PC-9 (cell line): ENCODE results near the gene POLG2. TPM values are rescaled to one million over a fixed set of nuclear protein-coding genes. Genes with fewer than 3 reads are reported as not detected.

Source experiments
- BruUV-seq: library from RNA; stranded (reverse); fragments of 400-500 nt; replicated peaks from 2 replicates; lab custom pipeline; 2021; lab: Mats Ljungman, UMichigan
- CTCF ChIA-PET: fragments of 300-600 bp; sonication (Branson Sonifier 250); formaldehyde crosslinking; loops from one replicate; lab custom pipeline; 2022; ENCODE audit warnings: antibody characterized with exemption; lab: Charles Lee
- POLR2A ChIA-PET: fragments of 300-600 bp; sonication (Branson Sonifier 250); formaldehyde crosslinking; loops from one replicate; lab custom pipeline; 2022; ENCODE audit warnings: antibody characterized with exemption; ENCODE audit not compliant: unreplicated experiment; lab: Charles Lee
- DNase-seq, 2 experiments: peaks; one replicate each; pipeline versions ENCODE4 v3.0.0 to v3.0.0-alpha.2; 2015 to 2022; ENCODE audit warnings: mixed read lengths in 1 of 2
- H2AFZ ChIP-seq: fragments of 200-600 bp; sonication (generic); 2 replicates; pipeline ENCODE4 v1.8.1; 2017; ENCODE audit warnings: antibody characterized with exemption
- H3F3A ChIP-seq: fragments of 200-600 bp; sonication (generic); 2 replicates; pipeline ENCODE4 v1.8.1; 2017; ENCODE audit warnings: antibody characterized with exemption, mild to moderate bottlenecking, low read depth; ENCODE audit not compliant: insufficient read depth
- H3K27ac ChIP-seq: fragments of 200-600 bp; sonication (generic); 2 replicates; pipeline ENCODE4 v1.6.1; 2016; ENCODE audit warnings: mixed run types
- H3K27me3 ChIP-seq: fragments of 200-600 bp; sonication (generic); 2 replicates; pipeline ENCODE4 v1.6.1; 2016; ENCODE audit warnings: low read depth, mixed run types; ENCODE audit not compliant: insufficient read depth
- H3K36me3 ChIP-seq: fragments of 200-600 bp; sonication (generic); 2 replicates; pipeline ENCODE4 v1.6.1; 2016; ENCODE audit warnings: low read depth, mixed run types
- H3K4me1 ChIP-seq: fragments of 200-600 bp; sonication (generic); replicated peaks from 2 replicates; pipeline ENCODE4 v1.6.1; 2016; ENCODE audit warnings: mixed run types; ENCODE audit not compliant: insufficient read depth
- H3K4me2 ChIP-seq: fragments of 200-600 bp; sonication (generic); 2 replicates; pipeline ENCODE4 v1.6.1; 2017; ENCODE audit warnings: mixed run types
- H3K4me3 ChIP-seq: fragments of 200-600 bp; sonication (generic); 2 replicates; pipeline ENCODE4 v1.6.1; 2016; ENCODE audit warnings: mixed run types
- H3K79me2 ChIP-seq: fragments of 200-600 bp; sonication (generic); 2 replicates; pipeline ENCODE4 v1.6.1; 2017; ENCODE audit warnings: low read depth, mixed run types
- H3K9me2 ChIP-seq: fragments of 200-600 bp; sonication (generic); 2 replicates; pipeline ENCODE4 v1.8.1; 2017; ENCODE audit warnings: mild to moderate bottlenecking; ENCODE audit not compliant: insufficient read depth
- H3K9me3 ChIP-seq: fragments of 200-600 bp; sonication (generic); 2 replicates; pipeline ENCODE4 v1.8.1; 2016; ENCODE audit warnings: low read depth; ENCODE audit not compliant: insufficient read depth
- H4K20me1 ChIP-seq: fragments of 200-600 bp; sonication (generic); 2 replicates; pipeline ENCODE4 v1.8.1; 2017; ENCODE audit not compliant: insufficient read depth
- EZH2 ChIP-seq: fragments of 200-600 bp; sonication (generic); IDR thresholded peaks from 2 replicates; pipeline ENCODE4 v1.8.0; 2017; ENCODE audit warnings: antibody characterized with exemption, low read depth
- intact Hi-C: fragments of 100-400 bp; cut with micrococcal nuclease; formaldehyde crosslinking; loops from one replicate; pipeline ENCODE4 v1.10.0; 2022; ENCODE audit not compliant: unreplicated experiment
- total RNA-seq: library from RNA; stranded (reverse); gene quantifications from 2 replicates; pipeline ENCODE4 v1.2.3, GENCODE V29; 2021
- TF ChIP-seq, protein P1 (sequence below): fragments of 200-600 bp; sonication (generic); conservative IDR thresholded peaks from 2 replicates; pipeline ENCODE4 v1.6.1; 2017; ENCODE audit warnings: mixed run types, antibody characterized with exemption, mild to moderate bottlenecking, moderate library complexity

Gene POLG2
- total RNA-seq, 1 experiment from 2014 or later = 23.3 TPM

DNA sequence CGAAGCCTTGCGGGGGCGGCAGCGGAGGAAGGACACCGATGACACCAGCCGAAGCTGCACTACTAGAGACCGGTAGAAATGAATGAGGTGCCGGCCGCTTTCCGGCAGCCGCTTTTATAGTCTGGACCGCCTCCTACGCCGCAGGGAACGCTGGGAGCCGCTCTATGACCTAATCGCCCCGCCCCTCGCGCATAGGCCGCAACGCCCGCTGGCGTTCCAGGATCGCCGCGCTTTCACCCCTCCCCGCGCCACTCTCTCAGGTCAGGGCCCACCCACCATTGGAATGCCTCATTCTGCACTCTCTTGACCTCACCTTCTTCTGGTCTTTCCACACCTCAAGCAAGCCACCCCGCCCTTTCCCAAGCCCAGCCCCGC is 9.3 kb upstream of the POLG2 start, which contains the start of gene DDX5:
Gene DDX5 (minus strand): TSS at position 89 of the 375 bp plus-strand sequence. CDS start 170 bp downstream, outside the sequence.
- CTCF ChIA-PET = interaction anchor here (0.7 to 0.9 kb wide), 3 partner anchors 57 to 86 kb away, joined by 3 to 4 read pairs (median 3); no protein-coding TSS in a partner anchor
- peaks cover 64% of the 10 kb centered on the region for H4K20me1 ChIP-seq
- H3K9me3 ChIP-seq = no peaks in the 10 kb centered on the region
- intact Hi-C loops = loop anchor here (2.0 kb wide), 1 partner anchor 63 kb away; no protein-coding TSS in a partner anchor
- H3K4me2 ChIP-seq = peak within 1 kb of the TSS; percentile 95
- H3K27ac ChIP-seq = peak within 1 kb of the TSS; percentile 98
- TF ChIP-seq, protein P1, sequence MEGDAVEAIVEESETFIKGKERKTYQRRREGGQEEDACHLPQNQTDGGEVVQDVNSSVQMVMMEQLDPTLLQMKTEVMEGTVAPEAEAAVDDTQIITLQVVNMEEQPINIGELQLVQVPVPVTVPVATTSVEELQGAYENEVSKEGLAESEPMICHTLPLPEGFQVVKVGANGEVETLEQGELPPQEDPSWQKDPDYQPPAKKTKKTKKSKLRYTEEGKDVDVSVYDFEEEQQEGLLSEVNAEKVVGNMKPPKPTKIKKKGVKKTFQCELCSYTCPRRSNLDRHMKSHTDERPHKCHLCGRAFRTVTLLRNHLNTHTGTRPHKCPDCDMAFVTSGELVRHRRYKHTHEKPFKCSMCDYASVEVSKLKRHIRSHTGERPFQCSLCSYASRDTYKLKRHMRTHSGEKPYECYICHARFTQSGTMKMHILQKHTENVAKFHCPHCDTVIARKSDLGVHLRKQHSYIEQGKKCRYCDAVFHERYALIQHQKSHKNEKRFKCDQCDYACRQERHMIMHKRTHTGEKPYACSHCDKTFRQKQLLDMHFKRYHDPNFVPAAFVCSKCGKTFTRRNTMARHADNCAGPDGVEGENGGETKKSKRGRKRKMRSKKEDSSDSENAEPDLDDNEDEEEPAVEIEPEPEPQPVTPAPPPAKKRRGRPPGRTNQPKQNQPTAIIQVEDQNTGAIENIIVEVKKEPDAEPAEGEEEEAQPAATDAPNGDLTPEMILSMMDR = no peak
- no peak for TF ChIP-seq EZH2
- H3F3A ChIP-seq = peaks cover 56% of the 10 kb centered on the region
- POLR2A ChIA-PET = interaction anchor here (0.5 to 1.9 kb wide), 9 partner anchors 8 to 625 kb away, joined by 3 to 17 read pairs (median 7); partner anchors contain the start of genes POLG2 and SMURF2
- H3K36me3 ChIP-seq = peaks cover 66% of the 10 kb centered on the region
- H3K79me2 ChIP-seq = peaks cover 89% of the 10 kb centered on the region
- peak; percentile 96 to 98 for DNase-seq
- H2AFZ ChIP-seq = peak within 1 kb of the TSS; percentile 89
- H3K9me2 ChIP-seq = no peaks in the 10 kb centered on the region
- BruUV-seq = no TSS peak
- peaks cover 30% of the 10 kb centered on the region for H3K4me1 ChIP-seq
- no peaks in the 10 kb centered on the region for H3K27me3 ChIP-seq
- peak within 1 kb of the TSS; percentile 100 for H3K4me3 ChIP-seq

GRCh38 chr17:64505340-64506200 is 8.7 kb upstream of the POLG2 start:
- H3K4me3 ChIP-seq = peak overlapping the region; percentile 100
- peaks cover 71% of the 10 kb centered on the region for H4K20me1 ChIP-seq
- TF ChIP-seq, protein P1 = no peak; the same call in 1 of the 2 replicates
- no peak for TF ChIP-seq EZH2
- peaks cover 66% of the 10 kb centered on the region for H3K36me3 ChIP-seq
- no peak overlapping the region for H2AFZ ChIP-seq
- H3K27me3 ChIP-seq = no peaks in the 10 kb centered on the region
- peak overlapping the region; percentile 98 for H3K27ac ChIP-seq
- H3K9me3 ChIP-seq = no peaks in the 10 kb centered on the region
- TSS peak; percentile 33 for BruUV-seq
- H3F3A ChIP-seq = peaks cover 59% of the 10 kb centered on the region
- peaks cover 91% of the 10 kb centered on the region for H3K79me2 ChIP-seq
- H3K4me2 ChIP-seq = peak overlapping the region; percentile 95
- DNase-seq = peak; percentile 49 to 82
- H3K9me2 ChIP-seq = no peaks in the 10 kb centered on the region
- ChIA-PET CTCF (interaction anchor here (0.7 to 1.0 kb wide), 2 partner anchors 86 to 589 kb away, joined by 3 read pairs; no protein-coding TSS in a partner anchor), POLR2A (interaction anchor here (0.6 to 1.9 kb wide), 18 partner anchors 8 to 683 kb away, joined by 3 to 17 read pairs (median 6); partner anchors contain the start of gene POLG2)
- intact Hi-C loops = loop anchor here (2.0 kb wide), 1 partner anchor 63 kb away; no protein-coding TSS in a partner anchor
- peaks cover 32% of the 10 kb centered on the region for H3K4me1 ChIP-seq

DNA sequence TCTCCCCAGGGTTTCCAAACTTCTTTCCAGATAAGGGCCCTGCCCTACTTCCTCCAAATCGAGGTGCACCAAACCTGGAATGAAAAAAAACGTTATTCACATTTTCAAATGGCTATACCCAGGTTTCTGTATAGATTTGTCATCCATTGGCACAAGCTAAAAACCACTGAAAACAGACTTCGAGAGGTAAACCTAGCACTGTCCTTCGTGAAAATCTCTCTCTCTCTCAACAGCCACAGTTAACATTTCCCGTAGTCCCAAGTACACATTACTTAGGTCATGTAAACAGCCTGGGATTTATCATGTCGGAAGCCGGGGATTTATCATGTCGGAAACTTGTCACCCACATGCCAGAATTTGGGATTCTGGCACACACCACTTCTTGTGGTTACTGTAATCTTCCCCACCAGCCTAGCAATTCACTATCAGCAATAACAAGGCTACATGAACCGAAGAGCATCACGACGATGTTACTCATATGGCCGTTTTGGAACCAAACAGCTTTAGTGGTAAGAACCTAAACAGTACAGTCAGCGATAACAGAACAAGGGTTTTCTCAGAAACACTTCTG is 8.0 kb upstream of the POLG2 start:
- H3K36me3 ChIP-seq = peaks cover 66% of the 10 kb centered on the region
- H3K27me3 ChIP-seq = no peaks in the 10 kb centered on the region
- intact Hi-C loops = no loop called here
- H2AFZ ChIP-seq = no peak overlapping the region
- ChIA-PET CTCF (interaction anchor here (0.7 to 1.0 kb wide), 2 partner anchors 85 to 590 kb away, joined by 3 read pairs; no protein-coding TSS in a partner anchor), POLR2A (interaction anchor here (0.6 to 1.9 kb wide), 15 partner anchors 8 to 683 kb away, joined by 3 to 17 read pairs (median 6); partner anchors contain the start of gene POLG2)
- TF ChIP-seq EZH2 = no peak
- peaks cover 91% of the 10 kb centered on the region for H3K79me2 ChIP-seq
- DNase-seq = no peak
- no TSS peak for BruUV-seq
- H3K27ac ChIP-seq = peak overlapping the region; percentile 98
- peak overlapping the region; percentile 95 for H3K4me2 ChIP-seq
- no peaks in the 10 kb centered on the region for H3K9me2 ChIP-seq
- H3K9me3 ChIP-seq = no peaks in the 10 kb centered on the region
- H3K4me3 ChIP-seq = peak overlapping the region; percentile 100
- peaks cover 40% of the 10 kb centered on the region for H3K4me1 ChIP-seq
- peaks cover 66% of the 10 kb centered on the region for H3F3A ChIP-seq
- peaks cover 71% of the 10 kb centered on the region for H4K20me1 ChIP-seq
